Activated naive CD4-positive, alpha-beta T cell treated with anti-CD3 and anti-CD28 coated beads, Interleukin-2, amount 10 ng/mL, durations not matched to agents 7 days and 5 days (primary cell): Measurements from ENCODE around the gene UNC50.

Experiments
- CTCF ChIA-PET: fragments of 350-600 bp; sonication (Branson Sonifier 250); formaldehyde crosslinking; loops from one replicate; lab custom pipeline; 2021; ENCODE audit warnings: antibody characterized with exemption; lab: Charles Lee
- DNase-seq: peaks from one replicate; pipeline ENCODE4 v3.0.0-alpha.2; 2020
- H3K27ac Mint-ChIP-seq: one replicate; pipeline ENCODE4 v1.8.0; 2021; ENCODE audit warnings: mild to moderate bottlenecking, moderate library complexity, mixed read lengths
- H3K27me3 Mint-ChIP-seq: one replicate; pipeline ENCODE4 v1.8.0; 2021; ENCODE audit warnings: mild to moderate bottlenecking, mixed read lengths
- H3K36me3 Mint-ChIP-seq: one replicate; pipeline ENCODE4 v1.8.0; 2021; ENCODE audit warnings: mixed read lengths
- H3K4me1 Mint-ChIP-seq: one replicate; pipeline ENCODE4 v1.8.0; 2021; ENCODE audit warnings: mixed read lengths
- H3K4me3 Mint-ChIP-seq: one replicate; pipeline ENCODE4 v1.8.0; 2021; ENCODE audit warnings: mild to moderate bottlenecking, moderate library complexity, mixed read lengths
- H3K9me3 Mint-ChIP-seq: one replicate; pipeline ENCODE4 v1.8.0; 2021; ENCODE audit warnings: mixed read lengths

UNC50 gene

GRCh38 chr2:98607741-98608115, 661 bp upstream of the UNC50 start:
- no peaks in the 10 kb centered on the region for H3K9me3 Mint-ChIP-seq
- H3K27me3 Mint-ChIP-seq = peaks cover 5% of the 10 kb centered on the region
- H3K4me1 Mint-ChIP-seq = peaks cover 55% of the 10 kb centered on the region
- peaks cover 23% of the 10 kb centered on the region for H3K36me3 Mint-ChIP-seq
- no peak for DNase-seq
- CTCF ChIA-PET = interaction anchor here (1.2 to 2.2 kb wide), 3 partner anchors 39 to 230 kb away, joined by 3 to 9 read pairs (median 3); no protein-coding TSS in a partner anchor
- peak overlapping the region; percentile 84 for H3K27ac Mint-ChIP-seq
- peak overlapping the region; percentile 80 for H3K4me3 Mint-ChIP-seq

GRCh38 chr2:98608962-98609604, 694 bp downstream of the UNC50 start:
- H3K4me3 Mint-ChIP-seq = peak overlapping the region; percentile 80
- H3K9me3 Mint-ChIP-seq = no peaks in the 10 kb centered on the region
- DNase-seq = no peak
- CTCF ChIA-PET = interaction anchor here (0.7 kb wide), 1 partner anchor 145 kb away, joined by 3 read pairs; no protein-coding TSS in a partner anchor
- H3K4me1 Mint-ChIP-seq = peaks cover 59% of the 10 kb centered on the region
- H3K36me3 Mint-ChIP-seq = peaks cover 30% of the 10 kb centered on the region
- peak overlapping the region; percentile 84 for H3K27ac Mint-ChIP-seq
- peaks cover 5% of the 10 kb centered on the region for H3K27me3 Mint-ChIP-seq

- no peak for DNase-seq
- peaks cover 28% of the 10 kb centered on the region for H3K4me1 Mint-ChIP-seq
- peaks cover 54% of the 10 kb centered on the region for H3K36me3 Mint-ChIP-seq
- H3K9me3 Mint-ChIP-seq = no peaks in the 10 kb centered on the region
- H3K27me3 Mint-ChIP-seq = no peaks in the 10 kb centered on the region
- H3K27ac Mint-ChIP-seq = no peak overlapping the region
- CTCF ChIA-PET = interaction anchor here (1.2 kb wide), 1 partner anchor 45 kb away, joined by 3 read pairs; no protein-coding TSS in a partner anchor
- no peak overlapping the region for H3K4me3 Mint-ChIP-seq
Measured at GRCh38 chr2:98614024-98614739, 5.8 kb downstream of the UNC50 start.

GRCh38 chr2:98615481-98615880, 7.1 kb downstream of the UNC50 start:
- Mint-ChIP-seq H3K27ac (peak overlapping the region; percentile 47), H3K4me3 (no peak overlapping the region), H3K27me3 (no peaks in the 10 kb centered on the region), H3K4me1 (peaks cover 15% of the 10 kb centered on the region), H3K9me3 (no peaks in the 10 kb centered on the region), H3K36me3 (peaks cover 57% of the 10 kb centered on the region)
- DNase-seq = peak; percentile 31
- CTCF ChIA-PET = no interaction called here

GRCh38 chr2:98617149-98617548, 8.8 kb downstream of the UNC50 start:
- Mint-ChIP-seq H3K36me3 (peaks cover 60% of the 10 kb centered on the region), H3K9me3 (no peaks in the 10 kb centered on the region), H3K4me3 (no peak overlapping the region), H3K27ac (peak overlapping the region; percentile 58), H3K27me3 (no peaks in the 10 kb centered on the region), H3K4me1 (peaks cover 4% of the 10 kb centered on the region)
- CTCF ChIA-PET = no interaction called here
- DNase-seq = no peak

- no peak for DNase-seq
- Mint-ChIP-seq H3K27me3 (no peaks in the 10 kb centered on the region), H3K4me1 (peaks cover 8% of the 10 kb centered on the region), H3K36me3 (peaks cover 54% of the 10 kb centered on the region), H3K9me3 (no peaks in the 10 kb centered on the region), H3K4me3 (no peak overlapping the region), H3K27ac (no peak overlapping the region)
- CTCF ChIA-PET = no interaction called here
Measured at GRCh38 chr2:98623657-98624056, 15.3 kb downstream of the UNC50 start.

GRCh38 chr2:98632351-98632750, 24.0 kb downstream of the UNC50 start:
- Mint-ChIP-seq H3K4me1 (peaks cover 25% of the 10 kb centered on the region), H3K27me3 (no peaks in the 10 kb centered on the region), H3K9me3 (no peaks in the 10 kb centered on the region), H3K36me3 (peaks cover 58% of the 10 kb centered on the region), H3K4me3 (no peak overlapping the region), H3K27ac (no peak overlapping the region)
- CTCF ChIA-PET = interaction anchor here (1.1 to 1.6 kb wide), 2 partner anchors 16 to 139 kb away, joined by 4 read pairs; no protein-coding TSS in a partner anchor
- DNase-seq = no peak

GRCh38 chr2:98634406-98635092, 26.2 kb downstream of the UNC50 start:
- CTCF ChIA-PET = interaction anchor here (0.6 to 1.7 kb wide), 4 partner anchors 10 to 65 kb away, joined by 3 to 6 read pairs (median 4); no protein-coding TSS in a partner anchor
- Mint-ChIP-seq H3K9me3 (no peaks in the 10 kb centered on the region), H3K36me3 (peaks cover 60% of the 10 kb centered on the region), H3K27ac (peak overlapping the region; percentile 88), H3K27me3 (no peaks in the 10 kb centered on the region), H3K4me3 (no peak overlapping the region), H3K4me1 (peaks cover 40% of the 10 kb centered on the region)
- DNase-seq = peak; percentile 64

- H3K4me1 Mint-ChIP-seq = peaks cover 42% of the 10 kb centered on the region
- peak overlapping the region; percentile 17 for H3K4me3 Mint-ChIP-seq
- H3K36me3 Mint-ChIP-seq = peaks cover 62% of the 10 kb centered on the region
- H3K9me3 Mint-ChIP-seq = no peaks in the 10 kb centered on the region
- peak overlapping the region; percentile 92 for H3K27ac Mint-ChIP-seq
- no peaks in the 10 kb centered on the region for H3K27me3 Mint-ChIP-seq
- CTCF ChIA-PET = no interaction called here
- peak; percentile 58 for DNase-seq
Measured at GRCh38 chr2:98637401-98638147, 29.2 kb downstream of the UNC50 start.

- Mint-ChIP-seq H3K4me3 (no peak overlapping the region), H3K27ac (no peak overlapping the region), H3K4me1 (peaks cover 9% of the 10 kb centered on the region), H3K36me3 (peaks cover 51% of the 10 kb centered on the region), H3K27me3 (no peaks in the 10 kb centered on the region), H3K9me3 (no peaks in the 10 kb centered on the region)
- CTCF ChIA-PET = interaction anchor here (0.6 kb wide), 1 partner anchor 529 kb away, joined by 3 read pairs; no protein-coding TSS in a partner anchor
- DNase-seq = no peak
Measured at GRCh38 chr2:98643496-98644100, 35.2 kb downstream of the UNC50 start.

- Mint-ChIP-seq H3K4me1 (peaks cover 41% of the 10 kb centered on the region), H3K27me3 (no peaks in the 10 kb centered on the region), H3K36me3 (peaks cover 59% of the 10 kb centered on the region), H3K4me3 (no peak overlapping the region), H3K9me3 (peaks cover 13% of the 10 kb centered on the region), H3K27ac (no peak overlapping the region)
- DNase-seq = no peak
- CTCF ChIA-PET = interaction anchor here (0.9 to 2.0 kb wide), 2 partner anchors 111 to 184 kb away, joined by 3 to 10 read pairs; no protein-coding TSS in a partner anchor
Measured at GRCh38 chr2:98647636-98648035, 39.2 kb downstream of the UNC50 start.

- H3K36me3 Mint-ChIP-seq = peaks cover 60% of the 10 kb centered on the region
- CTCF ChIA-PET = interaction anchor here (0.7 to 2.0 kb wide), 15 partner anchors 16 to 948 kb away, joined by 3 to 58 read pairs (median 5); no protein-coding TSS in a partner anchor
- no peak for DNase-seq
- no peak overlapping the region for H3K4me3 Mint-ChIP-seq
- H3K9me3 Mint-ChIP-seq = peaks cover 13% of the 10 kb centered on the region
- peaks cover 48% of the 10 kb centered on the region for H3K4me1 Mint-ChIP-seq
- no peak overlapping the region for H3K27ac Mint-ChIP-seq
- H3K27me3 Mint-ChIP-seq = no peaks in the 10 kb centered on the region
Measured at GRCh38 chr2:98648451-98648850, 40.1 kb downstream of the UNC50 start.
